Esophagus squamous epithelium (tissue), 4 donors: ENCODE data around the gene IPO11.

Experiments
- CTCF ChIP-seq, 6 experiments: fragments of 450-650 bp in 4 of 6; fragments of 200-600 bp in 2 of 6; sonication (generic) in 2 of 6; IDR thresholded peaks; one replicate each; pipeline ENCODE4 v1.5.1; 2016 to 2019; ENCODE audit warnings: antibody characterized with exemption in 6 of 6, mild to moderate bottlenecking in 4 of 6, moderate library complexity in 4 of 6
- POLR2A ChIP-seq, 4 donors: fragments of 450-650 bp; IDR thresholded peaks; one replicate each; pipeline ENCODE4 v1.6.1; 2017; ENCODE audit warnings: antibody characterized with exemption in 4 of 4, mild to moderate bottlenecking in 4 of 4, moderate library complexity in 3 of 4

- TF ChIP-seq CTCF (IDR thresholded peaks at IDR 0.05) (no peak), POLR2A (IDR thresholded peaks at IDR 0.05) (no peak)
These were observed 237.0 kb downstream of the IPO11 start for GRCh38 chr5:62649476-62650113.
